ENCODE results near the gene GLYR1.

The GLYR1 gene

GRCh38 chr16:4871071-4871470 lies 24.0 kb upstream of the GLYR1 start:
- DNase-seq (ENCODE audit: low read depth in 1 of 2, low spot score in 1 of 2), result no peak
- no peak for TF ChIP-seq JUND (IDR thresholded peaks at IDR 0.05; ENCODE audit: low read depth)
- in situ Hi-C loops (cut with HindIII; ENCODE audit: low pct_unique_long_range_greater_than_20kb, low sequenced_read_pairs), result no loop called here

DNA sequence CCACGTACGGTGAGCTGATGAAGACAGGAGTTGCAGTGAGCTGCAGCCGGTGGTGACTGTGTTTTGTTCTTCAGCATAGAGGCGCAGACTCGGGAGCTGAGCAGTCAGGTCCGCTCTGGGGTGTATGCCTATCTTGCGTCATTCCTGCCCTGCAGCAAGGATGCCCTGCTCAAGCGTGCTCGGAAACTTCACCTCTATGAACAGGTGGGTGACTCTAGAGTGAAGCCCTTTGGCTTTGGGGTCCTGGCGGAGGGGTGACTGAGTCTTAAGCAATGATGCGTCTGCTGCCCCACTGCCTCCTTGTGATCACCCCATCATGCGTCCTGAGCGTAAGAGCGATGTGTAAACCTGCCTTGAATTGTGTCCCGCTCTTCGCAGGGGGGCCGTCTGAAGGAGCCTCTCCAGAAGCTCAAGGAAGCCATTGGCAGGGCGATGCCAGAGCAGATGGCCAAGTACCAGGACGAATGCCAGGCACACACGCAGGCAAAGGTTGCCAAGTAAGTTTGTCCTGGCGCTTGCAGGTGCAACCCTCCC lies 23.1 kb upstream of the GLYR1 start:
- in situ Hi-C loops (cut with HindIII; ENCODE audit: low pct_unique_long_range_greater_than_20kb, low sequenced_read_pairs), result no loop called here
- TF ChIP-seq JUND (IDR thresholded peaks at IDR 0.05; ENCODE audit: low read depth), result no peak
- DNase-seq (ENCODE audit: low read depth in 1 of 2, low spot score in 1 of 2), result no peak

DNA sequence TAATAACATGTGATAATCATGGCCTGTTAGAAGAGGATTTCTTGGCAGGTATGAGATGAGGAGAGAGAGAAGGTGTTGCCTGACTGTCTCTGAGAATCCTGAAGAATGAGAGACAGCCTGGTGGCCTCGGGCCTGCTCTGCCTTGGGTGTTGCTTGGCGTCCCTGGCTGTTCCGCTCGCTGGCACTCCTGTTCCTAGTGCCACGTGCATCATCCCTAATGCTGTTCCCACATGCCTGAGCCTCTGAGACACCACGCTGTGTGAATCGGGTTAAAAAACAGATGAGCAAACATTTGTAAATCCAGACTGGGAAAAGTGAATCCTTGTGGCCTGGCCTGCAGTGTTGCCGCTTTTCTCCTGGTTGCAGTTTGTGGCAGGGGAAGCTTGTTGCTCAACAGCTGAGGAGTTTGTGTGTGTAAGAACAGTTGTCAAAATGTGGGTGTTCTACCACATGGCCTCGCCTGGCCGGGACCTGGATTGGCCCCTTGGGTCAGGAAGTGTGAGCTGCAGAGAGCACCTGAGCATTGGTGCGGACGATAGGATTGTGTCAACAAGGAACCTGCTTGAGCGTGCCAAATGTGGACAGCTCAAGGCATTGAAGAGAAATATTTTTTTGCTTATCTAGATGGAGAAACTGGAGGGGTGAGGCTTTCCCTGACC lies 22.2 kb upstream of the GLYR1 start:
- in situ Hi-C loops (cut with HindIII; ENCODE audit: low pct_unique_long_range_greater_than_20kb, low sequenced_read_pairs), result no loop called here
- no peak for TF ChIP-seq JUND (IDR thresholded peaks at IDR 0.05; ENCODE audit: low read depth)
- DNase-seq (ENCODE audit: low read depth in 1 of 2, low spot score in 1 of 2), result peak in 1 of 2 experiments; percentile 62

GRCh38 chr16:4868535-4868934 lies 21.4 kb upstream of the GLYR1 start:
- no peak for TF ChIP-seq JUND (IDR thresholded peaks at IDR 0.05; ENCODE audit: low read depth)
- no peak for DNase-seq (ENCODE audit: low read depth in 1 of 2, low spot score in 1 of 2)
- in situ Hi-C loops (cut with HindIII; ENCODE audit: low pct_unique_long_range_greater_than_20kb, low sequenced_read_pairs), result no loop called here

DNA sequence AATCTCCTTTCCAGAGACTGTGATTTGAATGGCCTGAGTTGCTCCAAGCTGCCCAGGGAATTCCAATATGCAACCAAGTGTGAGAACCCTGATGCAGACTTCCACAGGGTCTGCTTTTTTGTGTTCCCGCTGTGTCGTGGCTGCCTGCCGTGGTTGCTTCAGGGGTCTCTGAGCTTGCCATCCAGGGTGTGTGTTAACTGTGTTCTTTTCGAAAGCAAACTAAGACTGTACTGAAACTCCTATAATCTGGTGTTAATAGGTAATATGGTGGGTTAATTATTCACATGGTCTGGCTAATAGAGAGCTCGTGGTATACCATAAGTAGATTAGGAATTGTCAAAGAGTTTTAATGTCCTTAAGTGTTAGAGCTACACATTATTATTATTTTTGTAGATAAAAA lies 20.9 kb upstream of the GLYR1 start:
- TF ChIP-seq JUND (IDR thresholded peaks at IDR 0.05; ENCODE audit: low read depth), result no peak
- no peak for DNase-seq (ENCODE audit: low read depth in 1 of 2, low spot score in 1 of 2)
- in situ Hi-C loops (cut with HindIII; ENCODE audit: low pct_unique_long_range_greater_than_20kb, low sequenced_read_pairs), result no loop called here

GRCh38 chr16:4866586-4866985 lies 19.5 kb upstream of the GLYR1 start:
- TF ChIP-seq JUND (IDR thresholded peaks at IDR 0.05; ENCODE audit: low read depth), result no peak
- in situ Hi-C loops (cut with HindIII; ENCODE audit: low pct_unique_long_range_greater_than_20kb, low sequenced_read_pairs), result no loop called here
- DNase-seq (ENCODE audit: low read depth in 1 of 2, low spot score in 1 of 2), result no peak

GRCh38 chr16:4865231-4865860 lies 18.3 kb upstream of the GLYR1 start:
- TF ChIP-seq JUND (IDR thresholded peaks at IDR 0.05; ENCODE audit: low read depth), result no peak

GRCh38 chr16:4864728-4865127 lies 17.6 kb upstream of the GLYR1 start:
- TF ChIP-seq JUND (IDR thresholded peaks at IDR 0.05; ENCODE audit: low read depth), result no peak
- in situ Hi-C loops (cut with HindIII; ENCODE audit: low pct_unique_long_range_greater_than_20kb, low sequenced_read_pairs), result no loop called here
- no peak for DNase-seq (ENCODE audit: low read depth in 1 of 2, low spot score in 1 of 2)

More at GRCh38 chr16:4865231-4865860, 18.3 kb upstream of the GLYR1 start:
- in situ Hi-C loops (cut with HindIII; ENCODE audit: low pct_unique_long_range_greater_than_20kb, low sequenced_read_pairs), result no loop called here
- no peak for DNase-seq (ENCODE audit: low read depth in 1 of 2, low spot score in 1 of 2)

- in situ Hi-C loops (cut with HindIII; ENCODE audit: low pct_unique_long_range_greater_than_20kb, low sequenced_read_pairs), result no loop called here
- no peak for TF ChIP-seq JUND (IDR thresholded peaks at IDR 0.05; ENCODE audit: low read depth)
- peak in 1 of 2 experiments; percentile 28 for DNase-seq (ENCODE audit: low read depth in 1 of 2, low spot score in 1 of 2)
Measured at GRCh38 chr16:4862639-4863038, 15.6 kb upstream of the GLYR1 start.

DNA sequence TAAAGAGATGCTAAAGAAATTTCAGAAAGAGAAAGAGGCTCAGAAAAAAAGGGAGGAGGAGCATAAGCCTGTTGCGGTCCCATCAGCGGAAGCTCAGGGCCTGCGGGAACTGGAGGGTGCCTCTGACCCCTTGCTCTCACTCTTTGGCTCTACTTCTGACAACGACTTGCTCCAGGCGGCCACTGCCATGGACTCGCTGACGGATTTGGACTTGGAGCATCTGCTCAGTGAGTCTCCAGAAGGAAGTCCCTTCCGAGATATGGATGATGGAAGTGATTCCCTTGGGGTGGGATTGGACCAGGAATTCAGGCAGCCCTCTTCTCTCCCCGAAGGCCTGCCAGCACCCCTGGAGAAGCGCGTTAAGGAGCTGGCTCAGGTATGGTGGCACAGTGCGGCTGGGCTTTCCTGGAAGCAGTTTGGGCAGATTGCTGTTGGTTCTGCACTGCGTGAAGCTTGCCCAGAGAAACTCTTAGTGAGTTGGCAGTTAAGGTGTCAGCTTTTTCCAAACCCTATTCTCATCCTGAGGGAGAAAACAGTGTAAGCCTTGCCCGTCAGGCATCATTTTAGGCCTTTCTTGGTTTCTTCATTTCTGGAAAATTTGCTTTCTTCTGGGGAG lies 13.7 kb upstream of the GLYR1 start:
- in situ Hi-C loops (cut with HindIII; ENCODE audit: low pct_unique_long_range_greater_than_20kb, low sequenced_read_pairs), result no loop called here
- no peak for DNase-seq (ENCODE audit: low read depth in 1 of 2, low spot score in 1 of 2)
- no peak for TF ChIP-seq JUND (IDR thresholded peaks at IDR 0.05; ENCODE audit: low read depth)

GRCh38 chr16:4859900-4860255 lies 12.8 kb upstream of the GLYR1 start:
- DNase-seq (ENCODE audit: low read depth in 1 of 2, low spot score in 1 of 2), result no peak
- in situ Hi-C loops (cut with HindIII; ENCODE audit: low pct_unique_long_range_greater_than_20kb, low sequenced_read_pairs), result no loop called here
- no peak for TF ChIP-seq JUND (IDR thresholded peaks at IDR 0.05; ENCODE audit: low read depth)

DNA sequence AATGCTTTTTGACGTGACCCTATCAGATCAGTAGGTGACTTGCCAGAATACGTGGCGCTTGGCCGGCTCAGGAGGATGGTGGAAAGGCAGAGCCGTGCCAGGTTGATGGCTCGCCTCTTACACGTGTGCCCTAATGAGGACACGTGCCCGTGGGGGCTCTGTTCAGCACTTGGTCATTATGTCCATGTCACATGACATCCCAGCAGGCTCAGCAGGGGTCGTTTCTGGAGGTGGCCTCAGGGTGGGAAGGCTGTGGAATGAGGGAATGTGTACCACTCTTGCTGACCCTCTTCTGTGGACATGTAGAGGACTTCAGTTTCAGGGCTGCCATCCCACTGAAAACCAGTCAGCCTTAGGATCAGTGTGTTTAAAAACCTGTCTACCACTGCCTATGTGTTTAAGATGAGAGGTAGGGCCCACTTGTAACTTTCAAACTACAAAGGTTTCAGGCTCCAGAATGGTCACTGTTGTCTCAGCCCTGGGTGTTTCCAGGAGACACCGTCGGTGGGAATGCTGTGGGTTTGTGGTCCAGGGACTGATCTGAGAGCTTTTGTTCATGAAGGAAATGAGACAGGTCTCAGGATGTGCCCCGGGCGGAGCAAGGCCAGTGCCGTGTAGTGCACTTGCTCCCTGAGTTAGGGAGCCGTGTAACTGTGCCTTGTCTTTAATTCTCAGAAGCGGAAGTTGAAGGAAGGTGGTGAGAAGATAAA lies 12.3 kb upstream of the GLYR1 start:
- TF ChIP-seq JUND (IDR thresholded peaks at IDR 0.05; ENCODE audit: low read depth), result no peak
- no peak for DNase-seq (ENCODE audit: low read depth in 1 of 2, low spot score in 1 of 2)
- in situ Hi-C loops (cut with HindIII; ENCODE audit: low pct_unique_long_range_greater_than_20kb, low sequenced_read_pairs), result no loop called here

DNA sequence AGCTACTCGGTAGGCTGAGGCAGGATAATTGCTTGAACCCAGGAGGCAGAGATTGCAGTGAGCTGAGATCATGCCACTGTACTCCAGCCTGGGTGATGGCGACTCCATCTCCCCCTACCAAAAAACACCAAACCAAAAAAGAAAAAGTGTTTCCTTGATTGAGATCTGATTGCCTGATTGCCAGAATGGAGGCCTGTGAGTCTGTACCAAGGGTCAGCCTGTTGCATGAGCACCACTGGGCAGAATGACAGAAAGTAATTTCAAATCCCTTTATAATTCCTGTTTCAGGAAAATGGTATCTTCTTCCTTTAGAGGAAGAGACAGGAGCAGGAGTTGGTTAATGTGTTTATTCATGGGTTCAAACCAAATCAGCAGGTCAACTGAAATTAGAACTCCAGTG lies 8.7 kb upstream of the GLYR1 start:
- DNase-seq (ENCODE audit: low read depth in 1 of 2, low spot score in 1 of 2), result no peak
- in situ Hi-C loops (cut with HindIII; ENCODE audit: low pct_unique_long_range_greater_than_20kb, low sequenced_read_pairs), result no loop called here
- no peak for TF ChIP-seq JUND (IDR thresholded peaks at IDR 0.05; ENCODE audit: low read depth)

Data from T47D (cell line).